HCT116 (cell line): ENCODE results near the gene EPB41L4A. TPM values are rescaled to one million over a fixed set of nuclear protein-coding genes. Genes with fewer than 3 reads are reported as not detected.

Experiments used
- ATAC-seq: fragments of 200-7000 bp; cut with Tn5 transposase; 2 replicates; pipeline ENCODE4 v1.9.1; 2020; ENCODE audit warnings: mild to moderate bottlenecking, moderate library complexity
- BruUV-seq: library from RNA; stranded (reverse); fragments of 400-500 nt; replicated peaks from 2 replicates; lab custom pipeline; 2021; lab: Mats Ljungman, UMichigan
- CTCF ChIA-PET: fragments of 300-600 bp; sonication (Branson Sonifier 250); formaldehyde crosslinking; loops from one replicate; lab custom pipeline; 2021; ENCODE audit warnings: antibody characterized with exemption; lab: Charles Lee
- POLR2A ChIA-PET: fragments of 300-600, 350-600 bp; sonication (Branson Sonifier 250); formaldehyde crosslinking; loops from one replicate; lab custom pipeline; 2021; ENCODE audit warnings: antibody characterized with exemption; lab: Charles Lee
- RAD21 ChIA-PET, 2 experiments: fragments of 300-600 bp; sonication (Branson Sonifier 250); formaldehyde crosslinking; loops; one replicate each; lab custom pipeline; 2023; ENCODE audit warnings: low total read pairs in 2 of 2; ENCODE audit not compliant: uncharacterized antibody in 2 of 2, unreplicated experiment in 2 of 2, low non-redundant PET in 1 of 2; lab: Charles Lee
- DNase-seq: peaks from one replicate; pipeline ENCODE4 v3.0.0-alpha.2; 2010; ENCODE audit warnings: low read depth, low spot score
- H2AFZ ChIP-seq: fragments of 200-600 bp; shearing (Covaris generic), sonication (generic); 2 replicates; pipeline ENCODE4 v1.6.1; 2017; ENCODE audit warnings: low read depth, mixed run types, mixed read lengths, antibody characterized with exemption, low read length; ENCODE audit not compliant: poor library complexity, severe bottlenecking
- H3K27ac ChIP-seq: 2 replicates; pipeline ENCODE4 v1.5.1; 2012; ENCODE audit warnings: low read depth, low read length
- H3K27me3 ChIP-seq: fragments of 200-600 bp; sonication (generic); 2 replicates; pipeline ENCODE4 v1.6.1; 2016; ENCODE audit warnings: mixed run types, low read length, mixed read lengths; ENCODE audit not compliant: insufficient read depth
- H3K36me3 ChIP-seq, 2 experiments: fragments of 200-500 bp in 1 of 2; fragments of 200-600 bp in 1 of 2; sonication (Bioruptor generic) in 1 of 2; sonication (generic) in 1 of 2; 2 replicates each; pipeline versions ENCODE4 v1.5.1 to v1.6.1; 2014 to 2016; ENCODE audit warnings: low read length in 2 of 2, inconsistent platforms in 1 of 2, mixed read lengths in 1 of 2, mixed run types in 1 of 2; ENCODE audit not compliant: insufficient read depth in 2 of 2, control insufficient read depth in 1 of 2
- H3K4me1 ChIP-seq, 2 experiments: fragments of 200-600 bp in 1 of 2; sonication (generic) in 1 of 2; 2 replicates each; pipeline versions ENCODE4 v1.5.1 to v1.6.1; 2012 to 2017; ENCODE audit warnings: low read length in 2 of 2, inconsistent platforms in 1 of 2, mild to moderate bottlenecking in 1 of 2, mixed read lengths in 1 of 2, mixed run types in 1 of 2, moderate library complexity in 1 of 2; ENCODE audit not compliant: insufficient read depth in 2 of 2, control insufficient read depth in 1 of 2
- H3K4me2 ChIP-seq: fragments of 200-600 bp; sonication (generic); 2 replicates; pipeline ENCODE4 v1.6.1; 2017; ENCODE audit warnings: mixed run types, low read length, mixed read lengths
- H3K4me3 ChIP-seq, 2 experiments: fragments of 200-600 bp in 1 of 2; sonication (generic) in 1 of 2; replicated peaks in 1 of 2; 2 replicates each; pipeline ENCODE4 v1.5.1; 2011 to 2016; ENCODE audit warnings: low read length in 2 of 2, control low read depth in 1 of 2, low read depth in 1 of 2, mild to moderate bottlenecking in 1 of 2, mixed read lengths in 1 of 2, mixed run types in 1 of 2
- H3K79me2 ChIP-seq: fragments of 200-600 bp; sonication (generic); 2 replicates; pipeline ENCODE4 v1.6.1; 2017; ENCODE audit warnings: mild to moderate bottlenecking, mixed run types, low read length, moderate library complexity, mixed read lengths; ENCODE audit not compliant: insufficient read depth
- H3K9ac ChIP-seq: fragments of 200-600 bp; sonication (generic); 2 replicates; pipeline ENCODE4 v1.6.1; 2016; ENCODE audit warnings: low read length, mixed read lengths
- H3K9me2 ChIP-seq: fragments of 200-600 bp; sonication (generic), shearing (Covaris generic); 2 replicates; pipeline ENCODE4 v1.6.1; 2017; ENCODE audit warnings: mixed run types, mild to moderate bottlenecking, moderate library complexity; ENCODE audit not compliant: insufficient read depth
- H3K9me3 ChIP-seq, 2 experiments: fragments of 200-500 bp in 1 of 2; fragments of 200-600 bp in 1 of 2; sonication (Bioruptor generic) in 1 of 2; sonication (generic) in 1 of 2; 2 replicates each; pipeline ENCODE4 v1.6.1; 2014 to 2017; ENCODE audit warnings: low read length in 2 of 2, mixed read lengths in 2 of 2, inconsistent platforms in 1 of 2, low read depth in 1 of 2, mild to moderate bottlenecking in 1 of 2, mixed run types in 1 of 2, moderate library complexity in 1 of 2; ENCODE audit not compliant: control insufficient read depth in 1 of 2, insufficient read depth in 1 of 2
- H4K20me1 ChIP-seq: fragments of 200-600 bp; sonication (generic), shearing (Covaris generic); 2 replicates; pipeline ENCODE4 v1.6.1; 2017; ENCODE audit warnings: mixed run types, mild to moderate bottlenecking, moderate library complexity; ENCODE audit not compliant: insufficient read depth
- CBX3 ChIP-seq: IDR thresholded peaks from 2 replicates; pipeline ENCODE4 v1.6.1; 2012; ENCODE audit warnings: low read depth
- ELF1 ChIP-seq: IDR thresholded peaks from 2 replicates; pipeline ENCODE4 v1.6.1; 2012; ENCODE audit warnings: low read depth, borderline replicate concordance
- EZH2 ChIP-seq: fragments of 200-600 bp; sonication (generic); IDR thresholded peaks from 2 replicates; pipeline ENCODE4 v1.6.1; 2017; ENCODE audit warnings: antibody characterized with exemption, mixed run types
- EZH2phosphoT487 ChIP-seq: fragments of 200-600 bp; IDR thresholded peaks from 2 replicates; pipeline ENCODE4 v1.6.1; 2018; ENCODE audit warnings: antibody characterized with exemption, borderline replicate concordance
- POLR2A ChIP-seq: IDR thresholded peaks from 2 replicates; pipeline ENCODE4 v1.7.0; 2011; ENCODE audit warnings: borderline replicate concordance; ENCODE audit not compliant: insufficient read depth, insufficient read length; ENCODE audit errors: extremely low read depth
- POLR2AphosphoS5 ChIP-seq: IDR thresholded peaks from 2 replicates; pipeline ENCODE4 v1.6.1; 2011; ENCODE audit warnings: mild to moderate bottlenecking, low read depth, low read length, moderate library complexity
- TCF7L2 ChIP-seq: IDR thresholded peaks from 2 replicates; pipeline ENCODE4 v1.7.0; 2011; ENCODE audit warnings: borderline replicate concordance, inconsistent platforms; ENCODE audit not compliant: insufficient read depth, insufficient read length; ENCODE audit errors: extremely low read depth
- YY1 ChIP-seq: IDR thresholded peaks from 2 replicates; pipeline ENCODE4 v1.6.1; 2011; ENCODE audit warnings: low read length, low read depth, moderate library complexity, mild to moderate bottlenecking; ENCODE audit not compliant: insufficient replicate concordance; ENCODE audit errors: extremely low read depth
- ZNF274 ChIP-seq: fragments of 200-500 bp; sonication (Bioruptor generic); IDR thresholded peaks from 2 replicates; pipeline ENCODE4 v1.6.1; 2014; ENCODE audit warnings: mild to moderate bottlenecking, low read depth, low read length, inconsistent platforms
- intact Hi-C: fragments of 100-400 bp; cut with micrococcal nuclease; formaldehyde crosslinking; loops from 2 replicates; pipeline ENCODE4 v1.10.0; 2022
- total RNA-seq: library from RNA; stranded (reverse); gene quantifications from one replicate; pipeline ENCODE4 v1.2.1, GENCODE V29; 2021; ENCODE audit not compliant: unreplicated experiment

The EPB41L4A gene
- total RNA-seq, 1 experiment from 2014 or later = 2.8 TPM

GRCh38 chr5:112142769-112143270 is 276.3 kb downstream of the EPB41L4A start:
- Histone ChIP-seq H3K4me2 (no peak overlapping the region), H3K4me3 (no peak overlapping the region), H3K9me3 (no peaks in the 10 kb centered on the region), H4K20me1 (no peaks in the 10 kb centered on the region), H3K36me3 (no peaks in the 10 kb centered on the region), H3K9me2 (no peaks in the 10 kb centered on the region), H2AFZ (no peak overlapping the region), H3K79me2 (no peaks in the 10 kb centered on the region), H3K27me3 (peaks cover 5% of the 10 kb centered on the region; the same call in 1 of the 2 replicates), H3K9ac (no peak overlapping the region), H3K27ac (no peak overlapping the region), H3K4me1 (no peaks in the 10 kb centered on the region)
- DNase-seq (no peak), ATAC-seq (no peak)
- no TSS peak for BruUV-seq
- ChIA-PET POLR2A (no interaction called here), CTCF (interaction anchor here (2.1 kb wide), 1 partner anchor 592 kb away, joined by 6 read pairs; no protein-coding TSS in a partner anchor), RAD21 (no interaction called here)
- intact Hi-C loops = no loop called here
- no peak for TF ChIP-seq POLR2AphosphoS5
- TF ChIP-seq EZH2phosphoT487 = no peak
- no peak for TF ChIP-seq CBX3
- TF ChIP-seq TCF7L2 = no peak
- TF ChIP-seq POLR2A = no peak
- TF ChIP-seq ELF1 = no peak
- no peak for TF ChIP-seq YY1
- TF ChIP-seq EZH2 = no peak
- no peak for TF ChIP-seq ZNF274

- intact Hi-C loops = no loop called here
- POLR2A ChIA-PET = no interaction called here
- no peak overlapping the region for H3K4me2 ChIP-seq
- H3K4me1 ChIP-seq = no peaks in the 10 kb centered on the region
- no peak for TF ChIP-seq EZH2
- no peaks in the 10 kb centered on the region for H3K36me3 ChIP-seq
- H3K4me3 ChIP-seq = no peak overlapping the region
- no peak overlapping the region for H3K9ac ChIP-seq
- RAD21 ChIA-PET = no interaction called here
- no peaks in the 10 kb centered on the region for H3K9me3 ChIP-seq
- DNase-seq (no peak), ATAC-seq (no peak)
- CTCF ChIA-PET = interaction anchor here (0.9 kb wide), 1 partner anchor 9 kb away, joined by 3 read pairs; no protein-coding TSS in a partner anchor
- BruUV-seq = no TSS peak
- no peaks in the 10 kb centered on the region for H4K20me1 ChIP-seq
- peaks cover 5% of the 10 kb centered on the region; the same call in 1 of the 2 replicates for H3K27me3 ChIP-seq
- no peaks in the 10 kb centered on the region for H3K9me2 ChIP-seq
- H3K79me2 ChIP-seq = no peaks in the 10 kb centered on the region
- H2AFZ ChIP-seq = no peak overlapping the region
- H3K27ac ChIP-seq = no peak overlapping the region
These were observed 277.5 kb downstream of the EPB41L4A start for GRCh38 chr5:112141582-112141981.
